IPS-18c (cell line): ENCODE measurements around the gene PLCD3.
A peak's percentile ranks its signal among the peaks of the same experiment; 100 is the strongest.

Source experiments
- H3K4me3 ChIP-seq: 2 replicates; pipeline ENCODE4 v1.7.0; 2013; ENCODE audit warnings: low read depth, mild to moderate bottlenecking, low read length, moderate library complexity; ENCODE audit not compliant: insufficient read depth
- H3K9me3 ChIP-seq: one replicate; pipeline ENCODE4 v1.6.1; 2013; ENCODE audit warnings: mild to moderate bottlenecking, low read length, moderate library complexity; ENCODE audit not compliant: control insufficient read depth, insufficient read depth

PLCD3 gene

GRCh38 chr17:45070809-45071208, 61.5 kb downstream of the PLCD3 start:
- H3K9me3 ChIP-seq, result no peaks in the 10 kb centered on the region
- no peak overlapping the region for H3K4me3 ChIP-seq

- Histone ChIP-seq H3K9me3 (no peaks in the 10 kb centered on the region), H3K4me3 (no peak overlapping the region)
These were observed 62.3 kb downstream of the PLCD3 start for GRCh38 chr17:45070001-45070400.

GRCh38 chr17:45067637-45068036, 64.7 kb downstream of the PLCD3 start:
- Histone ChIP-seq H3K4me3 (no peak overlapping the region), H3K9me3 (no peaks in the 10 kb centered on the region)

- no peaks in the 10 kb centered on the region for H3K9me3 ChIP-seq
- H3K4me3 ChIP-seq, result no peak overlapping the region
These were observed 69.1 kb downstream of the PLCD3 start for GRCh38 chr17:45063198-45063597.

- H3K9me3 ChIP-seq, result no peaks in the 10 kb centered on the region
- H3K4me3 ChIP-seq, result peak overlapping the region; percentile 88
These were observed 70.6 kb downstream of the PLCD3 start for GRCh38 chr17:45061606-45062205.

GRCh38 chr17:45060797-45061605, 71.3 kb downstream of the PLCD3 start, which contains the start of gene NMT1:
NMT1 (plus strand) TSS chr17:45061317; CDS start chr17:45061330, 13 bp downstream.
- Histone ChIP-seq H3K9me3 (no peaks in the 10 kb centered on the region), H3K4me3 (peak within 1 kb of the TSS; percentile 88)

GRCh38 chr17:45060382-45060796, 71.9 kb downstream of the PLCD3 start:
- Histone ChIP-seq H3K9me3 (no peaks in the 10 kb centered on the region), H3K4me3 (peak overlapping the region; percentile 82)
